GM06990 (cell line): ENCODE data around the gene TM4SF1.
"Not testable (repeated sequence)": the region's sequence is repeated elsewhere in the genome, so short reads cannot be mapped to it uniquely, and the experiment has no call there.

Experiments used
- DNase-seq: peaks from one replicate; pipeline ENCODE4 v3.0.0-alpha.2; 2011; ENCODE audit not compliant: insufficient read length; ENCODE audit errors: extremely low read depth
- H3K27me3 ChIP-seq: replicated peaks from 2 replicates; pipeline ENCODE4 v1.6.0; 2011; ENCODE audit warnings: low read length; ENCODE audit not compliant: control insufficient read depth, insufficient read depth
- H3K36me3 ChIP-seq: 2 replicates; pipeline ENCODE4 v1.5.1; 2011; ENCODE audit warnings: low read length; ENCODE audit not compliant: control insufficient read depth, insufficient read depth
- H3K4me3 ChIP-seq: replicated peaks from 2 replicates; pipeline ENCODE4 v1.5.1; 2011; ENCODE audit warnings: low read depth, mild to moderate bottlenecking, control low read depth, low read length
- TF ChIP-seq, protein P1 (sequence below): IDR thresholded peaks from 2 replicates; pipeline ENCODE4 v1.5.1; 2011; ENCODE audit warnings: low read length, control low read depth, mild to moderate bottlenecking, inconsistent platforms; ENCODE audit not compliant: insufficient read depth, poor library complexity, severe bottlenecking

The TM4SF1 gene

GRCh38 chr3:149342413-149343380 lies 34.8 kb downstream of the TM4SF1 start:
- no peaks in the 10 kb centered on the region for H3K27me3 ChIP-seq
- TF ChIP-seq, protein P1, sequence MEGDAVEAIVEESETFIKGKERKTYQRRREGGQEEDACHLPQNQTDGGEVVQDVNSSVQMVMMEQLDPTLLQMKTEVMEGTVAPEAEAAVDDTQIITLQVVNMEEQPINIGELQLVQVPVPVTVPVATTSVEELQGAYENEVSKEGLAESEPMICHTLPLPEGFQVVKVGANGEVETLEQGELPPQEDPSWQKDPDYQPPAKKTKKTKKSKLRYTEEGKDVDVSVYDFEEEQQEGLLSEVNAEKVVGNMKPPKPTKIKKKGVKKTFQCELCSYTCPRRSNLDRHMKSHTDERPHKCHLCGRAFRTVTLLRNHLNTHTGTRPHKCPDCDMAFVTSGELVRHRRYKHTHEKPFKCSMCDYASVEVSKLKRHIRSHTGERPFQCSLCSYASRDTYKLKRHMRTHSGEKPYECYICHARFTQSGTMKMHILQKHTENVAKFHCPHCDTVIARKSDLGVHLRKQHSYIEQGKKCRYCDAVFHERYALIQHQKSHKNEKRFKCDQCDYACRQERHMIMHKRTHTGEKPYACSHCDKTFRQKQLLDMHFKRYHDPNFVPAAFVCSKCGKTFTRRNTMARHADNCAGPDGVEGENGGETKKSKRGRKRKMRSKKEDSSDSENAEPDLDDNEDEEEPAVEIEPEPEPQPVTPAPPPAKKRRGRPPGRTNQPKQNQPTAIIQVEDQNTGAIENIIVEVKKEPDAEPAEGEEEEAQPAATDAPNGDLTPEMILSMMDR = no peak
- no peak overlapping the region for H3K4me3 ChIP-seq
- H3K36me3 ChIP-seq = no peaks in the 10 kb centered on the region
- no peak for DNase-seq

GRCh38 chr3:149340310-149340933 lies 37.0 kb downstream of the TM4SF1 start:
- TF ChIP-seq, protein P1 = no peak
- DNase-seq = no peak
- no peak overlapping the region for H3K4me3 ChIP-seq

GRCh38 chr3:149339931-149340309 lies 37.5 kb downstream of the TM4SF1 start:
- no peaks in the 10 kb centered on the region for H3K36me3 ChIP-seq
- H3K4me3 ChIP-seq = no peak overlapping the region
- TF ChIP-seq, protein P1 = no peak
- H3K27me3 ChIP-seq = no peaks in the 10 kb centered on the region; the same call in 1 of the 2 replicates
- DNase-seq = no peak

More at GRCh38 chr3:149340310-149340933, 37.0 kb downstream of the TM4SF1 start:
- H3K36me3 ChIP-seq = no peaks in the 10 kb centered on the region
- H3K27me3 ChIP-seq = no peaks in the 10 kb centered on the region; the same call in 1 of the 2 replicates

DNA sequence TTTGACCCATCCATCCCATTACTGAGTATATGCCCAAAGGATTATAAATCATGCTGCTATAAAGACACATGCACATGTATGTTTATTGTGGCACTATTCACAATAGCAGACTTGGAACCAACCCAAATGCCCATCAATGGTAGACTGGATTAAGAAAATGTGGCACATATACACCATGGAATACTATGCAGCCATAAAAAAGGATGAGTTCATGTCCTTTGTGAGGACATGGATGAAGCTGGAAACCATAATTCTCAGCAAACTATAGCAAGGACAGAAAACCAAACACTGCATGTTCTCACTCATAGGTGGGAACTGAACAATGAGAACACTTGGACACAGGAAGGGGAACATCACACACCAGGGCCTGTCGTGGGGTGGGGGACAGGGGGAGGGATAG lies 40.0 kb downstream of the TM4SF1 start:
- not testable (repeated sequence) for H3K4me3 ChIP-seq, DNase-seq, H3K36me3 ChIP-seq, H3K27me3 ChIP-seq

- TF ChIP-seq, protein P1 = no peak
- Histone ChIP-seq H3K36me3 (no peaks in the 10 kb centered on the region), H3K27me3 (no peaks in the 10 kb centered on the region; the same call in 1 of the 2 replicates), H3K4me3 (no peak overlapping the region)
- DNase-seq = no peak
Measured at GRCh38 chr3:149336925-149337324, 40.5 kb downstream of the TM4SF1 start.
